H9 (cell line): ENCODE results near the gene TUFT1. TPM values are rescaled to one million over a fixed set of nuclear protein-coding genes. Genes with fewer than 3 reads are reported as not detected.

Experiments
- DNase-seq: peaks from one replicate; pipeline ENCODE4 v3.0.0-alpha.2; 2017
- H2AFZ ChIP-seq: one replicate; pipeline ENCODE4 v1.6.1; 2013; ENCODE audit warnings: mild to moderate bottlenecking, low read length, control low read depth, moderate library complexity
- H2AK5ac ChIP-seq: 2 replicates; pipeline ENCODE4 v1.6.1; 2013; ENCODE audit warnings: low read length, control low read depth, mixed read lengths; ENCODE audit not compliant: insufficient read length
- H2BK120ac ChIP-seq: one replicate; pipeline ENCODE4 v1.6.1; 2013; ENCODE audit warnings: low read depth, mild to moderate bottlenecking, low read length, control low read depth, inconsistent platforms; ENCODE audit not compliant: poor library complexity, severe bottlenecking
- H2BK12ac ChIP-seq: 2 replicates; pipeline ENCODE4 v1.6.1; 2013; ENCODE audit warnings: low read length, control low read depth, mixed read lengths, low read depth; ENCODE audit not compliant: insufficient read length
- H2BK15ac ChIP-seq: 2 replicates; pipeline ENCODE4 v1.6.1; 2013; ENCODE audit warnings: low read depth, low read length, control low read depth
- H2BK20ac ChIP-seq: one replicate; pipeline ENCODE4 v1.6.1; 2013; ENCODE audit warnings: low read depth, mild to moderate bottlenecking, low read length, control low read depth, inconsistent platforms; ENCODE audit not compliant: poor library complexity, severe bottlenecking
- H2BK5ac ChIP-seq: 2 replicates; pipeline ENCODE4 v1.6.1; 2013; ENCODE audit warnings: low read length, control low read depth, mixed read lengths; ENCODE audit not compliant: insufficient read length
- H3K14ac ChIP-seq: 2 replicates; pipeline ENCODE4 v1.6.1; 2013; ENCODE audit warnings: low read length, control low read depth; ENCODE audit not compliant: insufficient read depth
- H3K18ac ChIP-seq: 2 replicates; pipeline ENCODE4 v1.6.1; 2013; ENCODE audit warnings: low read depth, mild to moderate bottlenecking, mixed read lengths, low read length, control low read depth; ENCODE audit not compliant: insufficient read length
- H3K23ac ChIP-seq: 2 replicates; pipeline ENCODE4 v1.6.1; 2013; ENCODE audit warnings: low read length, control low read depth, mixed read lengths, low read depth; ENCODE audit not compliant: insufficient read length
- H3K23me2 ChIP-seq: 2 replicates; pipeline ENCODE4 v1.6.1; 2013; ENCODE audit warnings: low read depth, mild to moderate bottlenecking, mixed read lengths, low read length, control low read depth; ENCODE audit not compliant: insufficient read length, poor library complexity, severe bottlenecking
- H3K27ac ChIP-seq: 2 replicates; pipeline ENCODE4 v1.5.1; 2013; ENCODE audit warnings: low read length, control low read depth, mixed read lengths, low read depth; ENCODE audit not compliant: insufficient read length
- H3K27me3 ChIP-seq: 2 replicates; pipeline ENCODE4 v1.6.1; 2013; ENCODE audit warnings: low read length, control low read depth, inconsistent platforms; ENCODE audit not compliant: insufficient read depth
- H3K4ac ChIP-seq: 2 replicates; pipeline ENCODE4 v1.6.1; 2013; ENCODE audit warnings: low read depth, mild to moderate bottlenecking, control low read depth, inconsistent platforms, low read length, moderate library complexity
- H3K4me1 ChIP-seq: 2 replicates; pipeline ENCODE4 v1.6.1; 2013; ENCODE audit warnings: low read length, control low read depth, inconsistent platforms; ENCODE audit not compliant: insufficient read depth
- H3K4me2 ChIP-seq: 2 replicates; pipeline ENCODE4 v1.6.1; 2013; ENCODE audit warnings: low read length, control low read depth, mixed read lengths; ENCODE audit not compliant: insufficient read length, insufficient read depth
- H3K56ac ChIP-seq: 2 replicates; pipeline ENCODE4 v1.6.1; 2013; ENCODE audit warnings: low read depth, mild to moderate bottlenecking, mixed read lengths, low read length, control low read depth; ENCODE audit not compliant: insufficient read length
- H3K79me1 ChIP-seq: 2 replicates; pipeline ENCODE4 v1.6.1; 2013; ENCODE audit warnings: low read depth, mild to moderate bottlenecking, moderate library complexity, low read length, control low read depth, inconsistent platforms; ENCODE audit not compliant: insufficient read depth, poor library complexity, severe bottlenecking
- H3K79me2 ChIP-seq: 2 replicates; pipeline ENCODE4 v1.6.1; 2013; ENCODE audit warnings: low read length, control low read depth, inconsistent platforms; ENCODE audit not compliant: insufficient read depth
- H3K9ac ChIP-seq: 2 replicates; pipeline ENCODE4 v1.6.1; 2013; ENCODE audit warnings: low read length, control low read depth, mixed read lengths; ENCODE audit not compliant: insufficient read length; ENCODE audit errors: extremely low read depth
- H3K9me3 ChIP-seq: one replicate; pipeline ENCODE4 v1.6.1; 2013; ENCODE audit warnings: low read depth, low read length, inconsistent platforms; ENCODE audit not compliant: control insufficient read depth
- H3T11ph ChIP-seq: one replicate; pipeline ENCODE4 v1.6.1; 2013; ENCODE audit warnings: mild to moderate bottlenecking, low read length, control low read depth, inconsistent platforms
- H4K20me1 ChIP-seq: one replicate; pipeline ENCODE4 v1.6.1; 2013; ENCODE audit not compliant: control insufficient read depth, insufficient read length, insufficient read depth
- H4K5ac ChIP-seq: 2 replicates; pipeline ENCODE4 v1.6.1; 2013; ENCODE audit warnings: low read depth, mild to moderate bottlenecking, mixed read lengths, low read length, control low read depth; ENCODE audit not compliant: insufficient read length
- H4K8ac ChIP-seq: replicated peaks from 2 replicates; pipeline ENCODE4 v1.6.1; 2013; ENCODE audit warnings: low read length, control low read depth, mixed read lengths, low read depth; ENCODE audit not compliant: insufficient read length
- H4K91ac ChIP-seq: 2 replicates; pipeline ENCODE4 v1.6.1; 2013; ENCODE audit warnings: low read depth, mild to moderate bottlenecking, moderate library complexity, mixed read lengths, low read length, control low read depth; ENCODE audit not compliant: insufficient read length
- H3K27ac Mint-ChIP-seq, 3 experiments: 2 replicates in 2 of 3; 3 replicates in 1 of 3; pipeline ENCODE4 v1.8.0; 2020 to 2021; ENCODE audit warnings: mixed read lengths in 3 of 3, mild to moderate bottlenecking in 1 of 3, moderate library complexity in 1 of 3
- H3K27me3 Mint-ChIP-seq: 2 replicates; pipeline ENCODE4 v1.8.0; 2021; ENCODE audit warnings: low read depth, mild to moderate bottlenecking, moderate library complexity, mixed read lengths
- H3K36me3 Mint-ChIP-seq, 3 experiments: 2 replicates in 2 of 3; 3 replicates in 1 of 3; pipeline ENCODE4 v1.8.0; 2020 to 2021; ENCODE audit warnings: low read depth in 3 of 3, mixed read lengths in 3 of 3; ENCODE audit not compliant: insufficient read depth in 1 of 3
- H3K4me1 Mint-ChIP-seq, 2 experiments: 2 replicates each; pipeline ENCODE4 v1.8.0; 2020; ENCODE audit warnings: mixed read lengths in 2 of 2
- H3K4me3 Mint-ChIP-seq, 2 experiments: 2 replicates in 1 of 2; 3 replicates in 1 of 2; pipeline ENCODE4 v1.8.0; 2020 to 2021; ENCODE audit warnings: mild to moderate bottlenecking in 2 of 2, mixed read lengths in 2 of 2, moderate library complexity in 1 of 2
- H3K9me3 Mint-ChIP-seq, 2 experiments: 2 replicates in 1 of 2; 3 replicates in 1 of 2; pipeline ENCODE4 v1.8.0; 2020; ENCODE audit warnings: mild to moderate bottlenecking in 2 of 2, mixed read lengths in 2 of 2, moderate library complexity in 1 of 2
- WGBS: extraction: QIAGEN DNeasy Blood & Tissue Kit; methylation state at CpG from one replicate; pipeline ENCODE4 v1.1.7; 2013; ENCODE audit warnings: missing lambda C conversion rate, low lambda C conversion rate, mixed read lengths; ENCODE audit not compliant: insufficient read length; ENCODE audit errors: extremely low coverage; 5-methylcytosine and 5-hydroxymethylcytosine counted together
- total RNA-seq: library from RNA; stranded (reverse); gene quantifications from 2 replicates; pipeline ENCODE4 v1.2.1, GENCODE V29; 2021
- TF ChIP-seq, protein P1 (sequence below): fragments of 200-600 bp; sonication (generic); conservative IDR thresholded peaks from 3 replicates; pipeline ENCODE4 v1.8.0; 2021; ENCODE audit warnings: antibody characterized with exemption, mild to moderate bottlenecking

The TUFT1 gene
- total RNA-seq, 1 experiment from 2014 or later = 6.2 TPM

DNA sequence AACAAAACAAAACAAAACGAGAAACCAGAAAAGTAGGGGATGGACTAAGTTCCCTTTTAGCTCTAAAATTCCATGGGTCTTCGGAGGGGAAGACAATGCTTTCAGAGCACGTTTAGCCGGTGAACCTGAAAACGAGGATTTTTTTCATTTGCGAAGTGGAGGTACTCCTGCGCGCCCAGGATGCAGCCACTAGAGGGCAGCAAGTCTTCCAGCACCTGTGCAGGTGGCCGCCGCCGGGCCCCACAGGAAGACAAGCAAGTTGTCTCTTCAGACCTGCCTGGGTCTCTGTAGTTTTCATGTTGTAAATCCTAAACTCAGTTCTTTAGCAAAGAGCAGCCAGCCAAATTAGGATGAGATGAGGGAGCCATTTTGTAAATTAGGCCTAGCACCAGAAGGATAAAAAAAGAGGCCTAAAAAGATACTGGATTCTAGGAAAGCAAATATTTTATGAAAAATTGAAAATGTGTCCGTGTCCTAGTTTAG lies 54.1 kb downstream of the TUFT1 start:
- Histone ChIP-seq H3K27ac (no peak overlapping the region), H3K23me2 (peaks cover 5% of the 10 kb centered on the region), H3K79me1 (no peaks in the 10 kb centered on the region), H2BK120ac (no peak overlapping the region), H3K9ac (no peak overlapping the region), H3K27me3 (no peaks in the 10 kb centered on the region), H2AFZ (peak overlapping the region; percentile 90), H2BK20ac (no peak overlapping the region), H4K8ac (no peak overlapping the region), H2BK15ac (no peak overlapping the region), H3K4me1 (no peaks in the 10 kb centered on the region), H3T11ph (no peak overlapping the region), H4K5ac (no peak overlapping the region), H4K91ac (no peak overlapping the region), H2AK5ac (no peak overlapping the region), H3K9me3 (no peaks in the 10 kb centered on the region), H3K23ac (no peak overlapping the region), H3K56ac (no peak overlapping the region), H2BK5ac (no peak overlapping the region), H3K4me2 (peak overlapping the region; percentile 50), H2BK12ac (no peak overlapping the region), H3K79me2 (no peaks in the 10 kb centered on the region), H3K18ac (no peak overlapping the region), H3K4ac (no peak overlapping the region), H4K20me1 (no peaks in the 10 kb centered on the region), H3K14ac (no peak overlapping the region)
- peaks cover 10% of the 10 kb centered on the region in 2 experiments for H3K4me1 Mint-ChIP-seq
- H3K36me3 Mint-ChIP-seq = no peaks in the 10 kb centered on the region; a peak in 2 of 7 replicates
- H3K9me3 Mint-ChIP-seq = peaks cover 10 to 15% of the 10 kb centered on the region in 2 experiments
- H3K4me3 Mint-ChIP-seq = peak overlapping the region; percentile 73 to 83
- peak; percentile 93 for DNase-seq
- peak overlapping the region in 2 of 3 experiments; percentile 54 to 91; a peak in 6 of 7 replicates for H3K27ac Mint-ChIP-seq
- WGBS = no CpG with 5 or more reads among the region's 12 CpGs
- TF ChIP-seq, protein P1, sequence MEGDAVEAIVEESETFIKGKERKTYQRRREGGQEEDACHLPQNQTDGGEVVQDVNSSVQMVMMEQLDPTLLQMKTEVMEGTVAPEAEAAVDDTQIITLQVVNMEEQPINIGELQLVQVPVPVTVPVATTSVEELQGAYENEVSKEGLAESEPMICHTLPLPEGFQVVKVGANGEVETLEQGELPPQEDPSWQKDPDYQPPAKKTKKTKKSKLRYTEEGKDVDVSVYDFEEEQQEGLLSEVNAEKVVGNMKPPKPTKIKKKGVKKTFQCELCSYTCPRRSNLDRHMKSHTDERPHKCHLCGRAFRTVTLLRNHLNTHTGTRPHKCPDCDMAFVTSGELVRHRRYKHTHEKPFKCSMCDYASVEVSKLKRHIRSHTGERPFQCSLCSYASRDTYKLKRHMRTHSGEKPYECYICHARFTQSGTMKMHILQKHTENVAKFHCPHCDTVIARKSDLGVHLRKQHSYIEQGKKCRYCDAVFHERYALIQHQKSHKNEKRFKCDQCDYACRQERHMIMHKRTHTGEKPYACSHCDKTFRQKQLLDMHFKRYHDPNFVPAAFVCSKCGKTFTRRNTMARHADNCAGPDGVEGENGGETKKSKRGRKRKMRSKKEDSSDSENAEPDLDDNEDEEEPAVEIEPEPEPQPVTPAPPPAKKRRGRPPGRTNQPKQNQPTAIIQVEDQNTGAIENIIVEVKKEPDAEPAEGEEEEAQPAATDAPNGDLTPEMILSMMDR = peak; percentile 98
- peaks cover 13% of the 10 kb centered on the region for H3K27me3 Mint-ChIP-seq
